Endothelial cell of umbilical vein (primary cell): Measurements from ENCODE around the gene TMEM19. TPM values are rescaled to one million over a fixed set of nuclear protein-coding genes. Genes with fewer than 3 reads are reported as not detected.
"Not testable (repeated sequence)": the region's sequence is repeated elsewhere in the genome, so short reads cannot be mapped to it uniquely, and the experiment has no call there.

Source experiments
- BruUV-seq: library from RNA; stranded (reverse); fragments of 400-500 nt; replicated peaks from 2 replicates; lab custom pipeline; 2021; lab: Mats Ljungman, UMichigan
- CTCF ChIA-PET: fragments of 300-600, 350-600 bp; sonication (Branson Sonifier 250); formaldehyde crosslinking; loops from one replicate; lab custom pipeline; 2021; ENCODE audit warnings: antibody characterized with exemption, inconsistent platforms; lab: Charles Lee
- POLR2A ChIA-PET: fragments of 300-600, 350-600 bp; sonication (Branson Sonifier 250); formaldehyde crosslinking; loops from one replicate; lab custom pipeline; 2021; ENCODE audit warnings: antibody characterized with exemption, inconsistent platforms; lab: Charles Lee
- DNase-seq: peaks from one replicate; pipeline ENCODE4 v3.0.0-alpha.2; 2011; ENCODE audit warnings: low read depth, low spot score
- FAIRE-seq: peaks from 2 replicates; lab custom pipeline; 2011; peaks lifted over from hg19 to GRCh38; lab: Jason Lieb, UNC
- H2AFZ ChIP-seq: 2 replicates; pipeline ENCODE4 v1.6.0; 2012; ENCODE audit warnings: low read depth, low read length, control low read depth, inconsistent platforms
- H3K27ac ChIP-seq: 2 replicates; pipeline ENCODE4 v1.5.1; 2011; ENCODE audit warnings: low read depth, mild to moderate bottlenecking, control low read depth, low read length, moderate library complexity; ENCODE audit not compliant: insufficient read depth
- H3K27me3 ChIP-seq, 2 experiments: 2 replicates each; pipeline versions ENCODE4 v1.6.0 to v1.6.1; 2011; ENCODE audit warnings: low read length in 2 of 2, mixed read lengths in 1 of 2; ENCODE audit not compliant: control insufficient read depth in 2 of 2, insufficient read depth in 2 of 2
- H3K36me3 ChIP-seq, 2 experiments: 2 replicates in 1 of 2; 3 replicates in 1 of 2; pipeline ENCODE4 v1.5.1; 2011; ENCODE audit warnings: low read length in 2 of 2, mild to moderate bottlenecking in 1 of 2, moderate library complexity in 1 of 2; ENCODE audit not compliant: control insufficient read depth in 2 of 2, insufficient read depth in 2 of 2; ENCODE audit errors: extremely low read depth in 1 of 2
- H3K4me1 ChIP-seq: 3 replicates; pipeline ENCODE4 v1.5.1; 2011; ENCODE audit warnings: mild to moderate bottlenecking, low read length; ENCODE audit not compliant: control insufficient read depth, insufficient read depth; ENCODE audit errors: extremely low read depth
- H3K4me2 ChIP-seq: 2 replicates; pipeline ENCODE4 v1.6.1; 2011; ENCODE audit warnings: low read length, control low read depth, mixed read lengths; ENCODE audit not compliant: insufficient read depth
- H3K4me3 ChIP-seq, 3 experiments: fragments of 200-600 bp in 1 of 3; sonication (generic), shearing (Covaris generic) in 1 of 3; replicated peaks in 1 of 3; 2 replicates each; pipeline ENCODE4 v1.5.1; 2011 to 2016; ENCODE audit warnings: control low read depth in 3 of 3, low read length in 3 of 3, mild to moderate bottlenecking in 2 of 3, inconsistent platforms in 1 of 3, low read depth in 1 of 3, moderate library complexity in 1 of 3; ENCODE audit not compliant: insufficient read depth in 1 of 3
- H3K79me2 ChIP-seq: 2 replicates; pipeline ENCODE4 v1.6.0; 2012; ENCODE audit warnings: low read length, inconsistent platforms; ENCODE audit not compliant: control insufficient read depth, insufficient read depth
- H3K9ac ChIP-seq: replicated peaks from 2 replicates; pipeline ENCODE3; 2011; ENCODE audit warnings: low read length, control low read depth; ENCODE audit not compliant: insufficient read depth; ENCODE audit errors: extremely low read depth
- H3K9me1 ChIP-seq: replicated peaks from 3 replicates; pipeline ENCODE4 v1.6.0; 2011; ENCODE audit warnings: mild to moderate bottlenecking, low read length; ENCODE audit not compliant: control insufficient read depth, insufficient read depth; ENCODE audit errors: extremely low read depth
- H3K9me3 ChIP-seq: replicated peaks from 2 replicates; pipeline ENCODE4 v1.5.1; 2012; ENCODE audit warnings: low read length, inconsistent platforms; ENCODE audit not compliant: control insufficient read depth, insufficient read depth
- H4K20me1 ChIP-seq: replicated peaks from 2 replicates; pipeline ENCODE3; 2011; ENCODE audit warnings: mild to moderate bottlenecking, low read length; ENCODE audit not compliant: control insufficient read depth, insufficient read depth; ENCODE audit errors: extremely low read depth
- EZH2 ChIP-seq: IDR thresholded peaks from 2 replicates; pipeline ENCODE4 v1.6.1; 2012; ENCODE audit warnings: borderline replicate concordance, low read depth, mild to moderate bottlenecking, moderate library complexity, low read length, inconsistent platforms; ENCODE audit not compliant: severe bottlenecking
- FOS ChIP-seq: IDR thresholded peaks from 2 replicates; pipeline ENCODE4 v1.6.1; 2011; ENCODE audit warnings: mild to moderate bottlenecking, low read length, moderate library complexity, borderline replicate concordance; ENCODE audit not compliant: insufficient read depth
- GATA2 ChIP-seq: IDR thresholded peaks from 2 replicates; pipeline ENCODE4 v1.7.0; 2011; ENCODE audit warnings: low read depth, mild to moderate bottlenecking, moderate library complexity, mixed read lengths, low read length; ENCODE audit not compliant: insufficient read length, insufficient read depth
- JUN ChIP-seq: IDR thresholded peaks from 2 replicates; pipeline ENCODE4 v1.6.1; 2011; ENCODE audit warnings: borderline replicate concordance, low read depth; ENCODE audit not compliant: insufficient read length, insufficient read depth
- MAX ChIP-seq: IDR thresholded peaks from 2 replicates; pipeline ENCODE4 v1.6.1; 2011; ENCODE audit not compliant: insufficient read depth, insufficient read length
- MYC ChIP-seq: IDR thresholded peaks from one replicate; pipeline ENCODE4 v1.6.1; 2011; ENCODE audit warnings: mild to moderate bottlenecking, low read depth, low read length
- POLR2A ChIP-seq: IDR thresholded peaks from 2 replicates; pipeline ENCODE4 v1.6.1; 2012; ENCODE audit warnings: low read depth, mild to moderate bottlenecking, control low read depth, low read length
- POLR2AphosphoS5 ChIP-seq: IDR thresholded peaks from 2 replicates; pipeline ENCODE4 v1.6.1; 2012; ENCODE audit warnings: low read depth, mild to moderate bottlenecking, control low read depth, low read length, moderate library complexity; ENCODE audit not compliant: insufficient read depth
- dilution Hi-C: fragments of 300-500 bp; cut with MboI; formaldehyde crosslinking; loops from one replicate; pipeline ENCODE4 v1.15.0; 2019; ENCODE audit warnings: low sequenced_read_pairs; ENCODE audit not compliant: extremely low pct_ligation_motif_present
- intact Hi-C: fragments of 100-400 bp; cut with micrococcal nuclease; formaldehyde crosslinking; loops from one replicate; pipeline ENCODE4 v1.10.0; 2022
- polyA plus RNA-seq, 4 experiments: library from polyadenylated mRNA; depleted of rRNA in 3 of 4; stranded (reverse) in 3 of 4; unstranded in 1 of 4; fragments of >200 nt; gene quantifications; 2 replicates each; pipeline versions ENCODE4 v1.2.1 to v1.2.3, GENCODE V29; 2011 to 2012; ENCODE audit warnings: missing spikeins in 1 of 4
- total RNA-seq: library from RNA; stranded (reverse); gene quantifications from 2 replicates; pipeline ENCODE4 v1.2.3, GENCODE V29; 2021
- TF ChIP-seq, protein P1 (sequence below), 2 donors: IDR thresholded peaks; 1 replicate in 1 of 2; 2 replicates in 1 of 2; pipeline ENCODE4 v1.5.1; 2011; ENCODE audit warnings: low read length in 2 of 2, mild to moderate bottlenecking in 2 of 2, moderate library complexity in 2 of 2, control low read depth in 1 of 2, inconsistent platforms in 1 of 2, low read depth in 1 of 2; ENCODE audit not compliant: insufficient read depth in 1 of 2; ENCODE audit errors: extremely low read depth in 1 of 2

TMEM19 gene
- total and polyA plus RNA-seq, 2 donors (not counting 3 experiments of a cell fraction or from before 2014, with no cell fraction given): 20.4 to 23.8 TPM

GRCh38 chr12:71691504-71692129, 5.7 kb downstream of the TMEM19 start:
- no peaks in the 10 kb centered on the region for H3K9me3 ChIP-seq
- H3K36me3 ChIP-seq: no peaks in the 10 kb centered on the region
- no peaks in the 10 kb centered on the region for H3K9me1 ChIP-seq
- dilution Hi-C loops (no loop called here), intact Hi-C loops (no loop called here)
- DNase-seq: no peak
- H3K27ac ChIP-seq: no peak overlapping the region
- no TSS peak for BruUV-seq
- H3K27me3 ChIP-seq: no peaks in the 10 kb centered on the region
- POLR2A ChIA-PET: no interaction called here
- no peak for TF ChIP-seq FOS
- H3K4me2 ChIP-seq: no peak overlapping the region
- no peak for FAIRE-seq
- no peaks in the 10 kb centered on the region for H3K79me2 ChIP-seq
- H2AFZ ChIP-seq: no peak overlapping the region
- H3K4me3 ChIP-seq: no peak overlapping the region
- H4K20me1 ChIP-seq: no peaks in the 10 kb centered on the region
- no peak overlapping the region for H3K9ac ChIP-seq
- H3K4me1 ChIP-seq: peaks cover 4% of the 10 kb centered on the region
- CTCF ChIA-PET: no interaction called here

DNA sequence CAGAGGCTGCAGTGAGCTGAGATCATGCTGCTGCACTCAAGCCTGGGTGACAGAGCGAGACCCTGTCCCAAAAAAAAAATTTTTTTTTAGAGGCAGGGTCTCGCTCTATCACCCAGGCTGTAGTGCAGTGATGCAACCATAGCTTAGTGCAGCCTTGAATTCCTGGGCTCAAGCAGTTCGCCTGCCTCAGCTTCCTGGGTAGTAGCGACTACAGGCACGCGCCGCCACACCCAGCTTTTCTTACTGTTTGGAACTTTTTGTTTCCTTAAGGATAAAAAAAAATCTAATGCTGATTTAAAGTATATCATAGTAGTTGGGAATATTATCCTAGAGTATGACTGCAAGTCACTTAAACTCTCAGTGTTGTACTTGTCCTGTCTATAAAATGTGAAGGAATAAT, 7.2 kb downstream of the TMEM19 start:
- dilution Hi-C loops (no loop called here), intact Hi-C loops (no loop called here)
- BruUV-seq: no TSS peak
- Histone ChIP-seq H4K20me1 (no peaks in the 10 kb centered on the region), H3K4me1 (no peaks in the 10 kb centered on the region), H3K9me1 (no peaks in the 10 kb centered on the region), H2AFZ (no peak overlapping the region), H3K27me3 (no peaks in the 10 kb centered on the region), H3K79me2 (no peaks in the 10 kb centered on the region), H3K4me3 (no peak overlapping the region), H3K9ac (no peak overlapping the region), H3K36me3 (peaks cover 0 to 3% of the 10 kb centered on the region in 2 experiments), H3K4me2 (no peak overlapping the region), H3K27ac (no peak overlapping the region), H3K9me3 (no peaks in the 10 kb centered on the region)
- CTCF ChIA-PET: no interaction called here
- no peak for TF ChIP-seq POLR2A
- TF ChIP-seq, protein P1, sequence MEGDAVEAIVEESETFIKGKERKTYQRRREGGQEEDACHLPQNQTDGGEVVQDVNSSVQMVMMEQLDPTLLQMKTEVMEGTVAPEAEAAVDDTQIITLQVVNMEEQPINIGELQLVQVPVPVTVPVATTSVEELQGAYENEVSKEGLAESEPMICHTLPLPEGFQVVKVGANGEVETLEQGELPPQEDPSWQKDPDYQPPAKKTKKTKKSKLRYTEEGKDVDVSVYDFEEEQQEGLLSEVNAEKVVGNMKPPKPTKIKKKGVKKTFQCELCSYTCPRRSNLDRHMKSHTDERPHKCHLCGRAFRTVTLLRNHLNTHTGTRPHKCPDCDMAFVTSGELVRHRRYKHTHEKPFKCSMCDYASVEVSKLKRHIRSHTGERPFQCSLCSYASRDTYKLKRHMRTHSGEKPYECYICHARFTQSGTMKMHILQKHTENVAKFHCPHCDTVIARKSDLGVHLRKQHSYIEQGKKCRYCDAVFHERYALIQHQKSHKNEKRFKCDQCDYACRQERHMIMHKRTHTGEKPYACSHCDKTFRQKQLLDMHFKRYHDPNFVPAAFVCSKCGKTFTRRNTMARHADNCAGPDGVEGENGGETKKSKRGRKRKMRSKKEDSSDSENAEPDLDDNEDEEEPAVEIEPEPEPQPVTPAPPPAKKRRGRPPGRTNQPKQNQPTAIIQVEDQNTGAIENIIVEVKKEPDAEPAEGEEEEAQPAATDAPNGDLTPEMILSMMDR (IDR thresholded peaks at IDR 0.05; ENCODE audit: extremely low read depth in 1 of 2, insufficient read depth in 1 of 2, low read depth in 1 of 2, low read length in 2 of 2): no peak
- no peak for TF ChIP-seq EZH2
- TF ChIP-seq POLR2AphosphoS5: no peak
- no peak for TF ChIP-seq GATA2
- no peak for TF ChIP-seq MYC
- no peak for TF ChIP-seq FOS
- TF ChIP-seq MAX: no peak
- no peak for TF ChIP-seq JUN
- DNase-seq: no peak
- POLR2A ChIA-PET: no interaction called here
- FAIRE-seq: no peak

DNA sequence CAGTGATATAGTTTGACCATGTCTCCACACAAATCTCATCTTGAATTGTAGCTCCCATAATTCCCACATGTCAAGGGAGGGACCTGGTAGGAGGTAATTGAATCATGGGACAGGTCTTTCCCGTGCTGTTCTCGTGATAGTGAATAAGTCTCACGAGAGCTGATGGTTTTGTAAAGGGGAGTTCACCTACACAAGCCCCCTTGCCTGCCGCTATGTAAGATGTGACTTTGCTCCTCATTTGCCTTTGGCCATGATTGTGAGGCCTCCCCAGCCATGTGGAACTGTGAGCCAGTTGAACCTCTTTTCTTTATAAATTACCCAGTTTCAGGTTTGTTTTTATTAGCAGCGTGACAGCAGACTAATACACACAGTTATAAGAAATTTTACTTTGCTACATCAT, 7.8 kb downstream of the TMEM19 start:
- H3K36me3 ChIP-seq, H3K9ac ChIP-seq, H3K79me2 ChIP-seq, H3K27me3 ChIP-seq, H2AFZ ChIP-seq, H3K9me1 ChIP-seq, BruUV-seq, DNase-seq, H3K4me1 ChIP-seq, POLR2A ChIA-PET, H3K9me3 ChIP-seq, H3K4me2 ChIP-seq, intact Hi-C loops, H3K4me3 ChIP-seq, H3K27ac ChIP-seq, dilution Hi-C loops, FAIRE-seq, H4K20me1 ChIP-seq: not testable (repeated sequence)
- CTCF ChIA-PET: interaction anchor here (0.9 kb wide), 1 partner anchor 53 kb away, joined by 3 read pairs; no protein-coding TSS in a partner anchor
